Activated CD4-positive, alpha-beta T cell treated with anti-CD3 and anti-CD28 coated beads for 24 hours (primary cell): ENCODE results near the gene CLEC20A.

Experiments used
- DNase-seq, 2 donors: peaks; one replicate each; pipeline ENCODE4 v3.0.0-alpha.2; 2020; ENCODE audit warnings: low read depth in 2 of 2

Gene CLEC20A

GRCh38 chr1:178500091-178500770 lies 3.5 kb upstream of the CLEC20A start:
- DNase-seq, result no peak

GRCh38 chr1:178498896-178499675 lies 2.3 kb upstream of the CLEC20A start:
- no peak for DNase-seq

GRCh38 chr1:178497903-178498478 lies 1.2 kb upstream of the CLEC20A start:
- DNase-seq, result no peak

DNA sequence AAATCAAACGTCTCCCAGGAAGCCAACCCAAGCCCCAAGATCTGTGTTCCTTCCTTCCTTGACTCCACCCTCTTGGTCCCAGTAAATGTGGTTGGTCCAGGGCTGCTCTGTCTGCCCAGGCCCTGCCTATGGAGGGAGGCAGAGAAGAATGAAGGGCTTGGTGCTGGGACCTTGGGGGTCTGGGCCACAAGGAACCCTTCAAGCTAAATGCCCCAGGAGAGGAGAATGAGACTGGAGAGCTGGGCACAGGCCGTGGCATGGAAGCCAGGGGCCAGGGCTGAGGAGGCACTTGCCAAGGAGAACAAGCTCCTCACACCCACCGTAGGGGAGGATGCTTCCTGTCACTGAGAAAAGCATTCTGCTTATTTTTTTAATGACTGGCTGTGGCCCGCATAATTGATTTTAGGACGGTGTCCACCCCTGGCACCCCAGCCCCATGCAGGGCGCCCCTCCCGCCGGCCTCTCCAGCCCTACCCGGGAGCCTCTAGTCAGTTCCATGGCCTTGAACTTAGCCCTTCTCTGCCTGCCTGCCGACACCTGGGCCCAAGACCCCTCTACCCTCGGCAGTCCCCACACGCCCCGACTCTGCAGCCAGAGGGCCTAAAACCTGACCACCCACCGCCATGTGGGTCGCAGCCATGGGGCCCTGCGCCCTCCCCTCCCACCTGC lies 889 bp downstream of the CLEC20A start:
- DNase-seq, result no peak

DNA sequence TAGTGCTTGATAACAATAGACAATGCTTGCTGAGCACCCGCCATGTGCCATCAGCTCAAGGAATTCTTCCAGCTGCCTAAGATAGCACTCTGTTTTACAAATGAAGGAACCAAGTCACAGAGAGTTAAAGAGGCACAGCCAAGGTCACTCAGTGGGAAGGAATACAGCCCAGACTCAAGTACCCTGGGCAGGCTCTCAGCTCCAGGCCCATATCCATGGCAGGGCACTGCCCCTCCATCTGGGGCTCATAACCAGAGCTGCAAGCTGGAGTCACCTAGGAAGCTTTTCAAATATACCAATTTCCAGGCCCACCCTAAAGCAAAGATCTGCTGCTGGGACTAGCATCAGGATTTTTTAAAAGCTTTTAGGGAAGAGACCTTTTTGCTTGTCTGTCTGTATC lies 1.6 kb downstream of the CLEC20A start:
- DNase-seq, result no peak

DNA sequence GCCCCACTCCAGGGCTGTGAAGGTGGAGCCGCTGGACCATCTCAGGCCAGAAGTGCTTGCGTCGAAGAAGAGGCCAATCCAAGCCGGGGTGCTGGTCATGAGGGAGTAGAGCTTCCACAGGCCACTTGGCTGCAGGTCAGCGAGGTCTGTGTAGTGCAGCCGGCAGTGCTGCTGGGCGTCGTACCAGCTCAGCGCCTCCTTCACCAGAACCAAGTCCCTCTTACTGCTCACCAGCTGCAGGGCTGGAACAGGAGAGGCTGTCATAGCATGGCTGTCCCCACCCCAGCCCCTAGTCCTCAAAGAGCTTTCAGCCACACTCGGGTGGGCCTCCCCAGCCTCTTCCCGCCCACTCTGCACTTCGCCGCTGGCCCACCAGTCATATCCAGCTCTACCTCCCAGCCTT lies 2.2 kb downstream of the CLEC20A start:
- DNase-seq, result no peak

DNA sequence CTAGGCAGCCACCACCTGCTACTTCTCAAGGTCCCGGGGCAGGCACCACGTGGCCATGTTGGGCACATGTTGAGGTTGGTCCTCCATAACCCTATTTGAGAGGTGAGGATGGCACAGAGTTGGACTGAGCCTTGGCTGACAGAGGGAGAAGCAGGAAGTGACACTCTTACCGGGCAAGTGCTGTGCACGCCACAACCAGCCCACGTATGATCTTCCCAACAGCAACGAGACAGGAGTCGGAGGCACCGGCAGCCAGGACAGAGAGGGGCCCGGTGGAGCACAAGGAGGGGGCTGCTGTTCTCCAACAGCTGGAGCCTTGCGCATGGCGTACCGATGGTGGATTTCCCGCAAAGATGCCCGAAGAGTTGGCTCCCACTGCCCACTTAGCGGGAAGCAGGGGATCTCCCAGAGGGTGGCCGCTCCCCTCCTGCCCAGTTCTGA lies 3.4 kb downstream of the CLEC20A start:
- no peak for DNase-seq

DNA sequence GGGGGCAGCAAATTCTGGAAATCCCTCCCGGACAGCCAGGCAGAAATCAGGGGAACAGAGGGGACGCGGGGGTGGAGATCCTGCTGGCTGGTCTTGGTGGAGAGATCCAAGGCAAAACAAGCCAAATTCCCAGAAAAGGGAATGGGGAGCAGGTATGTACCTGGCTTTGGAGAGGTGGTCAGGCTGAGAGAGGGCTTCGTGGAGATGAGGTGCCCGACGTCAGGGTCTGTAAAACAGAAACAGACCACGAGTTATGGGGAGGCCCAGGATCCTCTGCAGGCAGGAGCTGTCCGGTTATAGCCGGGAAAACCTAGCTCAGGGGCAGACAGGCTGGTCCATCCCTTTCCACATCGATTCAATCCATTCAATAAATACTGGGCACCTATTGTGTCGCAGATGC lies 4.4 kb downstream of the CLEC20A start:
- no peak for DNase-seq

DNA sequence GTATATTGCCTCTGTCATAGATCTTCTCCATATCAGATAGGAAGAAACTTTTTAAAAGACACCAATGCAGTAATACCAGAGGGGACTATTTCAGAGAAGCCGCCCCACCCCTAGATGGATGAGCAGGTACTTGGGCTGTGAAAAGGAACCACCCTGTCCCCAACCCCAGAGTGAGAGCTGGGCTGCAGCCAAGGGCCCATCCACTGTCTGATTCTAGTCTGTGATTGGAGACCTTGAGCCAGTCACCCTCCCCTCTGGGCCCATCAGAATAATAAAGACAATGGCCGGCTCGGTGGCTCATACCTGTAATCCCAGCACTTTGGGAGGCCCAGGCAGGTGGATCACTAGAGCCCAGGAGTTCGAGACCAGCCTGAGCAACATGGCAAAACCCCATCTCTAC lies 5.0 kb downstream of the CLEC20A start:
- no peak for DNase-seq

DNA sequence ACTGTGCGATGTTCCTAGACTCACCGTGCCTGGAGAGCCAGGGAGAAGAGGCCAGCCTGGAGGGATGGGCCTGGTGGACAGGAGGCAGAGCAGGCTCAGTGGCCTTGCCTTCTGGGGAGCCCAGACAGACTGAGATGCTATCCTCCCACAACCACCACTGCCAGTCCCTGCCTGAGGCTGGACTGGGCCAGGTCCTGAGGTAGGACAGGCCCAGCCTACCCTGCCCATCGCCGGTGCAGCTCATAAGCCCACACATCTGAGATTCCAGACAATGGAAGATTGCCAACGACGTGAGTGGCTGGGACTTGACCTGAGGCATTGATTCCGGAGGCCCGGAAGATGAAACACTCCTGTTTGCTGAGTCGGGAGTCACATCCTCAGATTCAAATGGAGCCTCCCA lies 5.8 kb downstream of the CLEC20A start:
- no peak for DNase-seq

- DNase-seq, result no peak
Observed at GRCh38 chr1:178490136-178490535, 6.6 kb downstream of the CLEC20A start.

- DNase-seq, result no peak
Observed at GRCh38 chr1:178489399-178489798, 7.4 kb downstream of the CLEC20A start.

- no peak for DNase-seq
Observed at GRCh38 chr1:178488393-178488792, 8.4 kb downstream of the CLEC20A start.

DNA sequence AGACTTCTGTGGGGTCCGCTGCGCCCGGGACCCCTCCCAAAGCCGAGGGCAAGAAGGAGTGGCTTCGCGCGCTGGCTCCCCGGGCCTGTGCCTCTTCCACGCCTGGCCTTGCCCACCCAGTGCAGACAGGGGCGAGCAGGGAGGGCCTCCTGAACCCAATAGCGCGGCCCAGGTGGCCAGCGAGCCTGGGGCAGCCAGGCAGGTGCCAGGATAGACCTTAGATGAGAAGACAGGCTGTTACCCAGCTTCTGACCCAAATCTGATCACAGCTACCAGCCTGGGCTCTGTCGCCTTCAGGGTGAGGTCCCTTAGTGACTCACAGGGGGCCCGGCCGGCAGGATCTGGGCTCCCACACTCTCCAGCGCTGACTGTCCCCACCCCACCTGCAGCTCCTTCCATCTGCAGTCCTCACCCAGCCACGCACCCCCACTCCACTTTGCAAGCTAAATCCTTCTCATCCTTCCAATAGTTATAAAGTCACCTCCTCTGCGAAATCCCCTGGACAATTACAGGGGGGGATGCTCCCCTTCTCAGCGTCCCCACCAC lies 9.6 kb downstream of the CLEC20A start:
- DNase-seq, result no peak

GRCh38 chr1:178486100-178487069 lies 10.4 kb downstream of the CLEC20A start:
- DNase-seq, result no peak

DNA sequence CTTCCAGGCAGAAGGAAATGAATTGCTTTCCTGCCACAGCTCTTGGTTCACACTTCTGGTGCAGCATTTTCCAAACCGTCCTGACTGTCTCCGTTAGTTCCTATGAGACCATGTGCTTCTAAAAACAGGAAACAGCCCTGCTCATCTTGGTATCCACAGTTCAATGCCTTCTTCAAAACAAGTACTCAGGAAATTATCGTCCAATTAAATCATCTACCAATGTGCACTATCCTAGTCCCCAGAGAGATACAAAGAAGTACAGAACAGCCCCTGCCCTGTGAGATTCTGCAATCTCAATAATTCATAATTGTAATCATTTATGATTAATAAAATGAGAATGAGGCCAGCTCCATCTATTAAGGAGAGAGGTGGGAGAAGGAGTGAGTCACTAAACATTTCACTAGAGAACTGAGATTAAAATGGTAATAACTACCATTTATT lies 11.2 kb downstream of the CLEC20A start:
- DNase-seq, result no peak

GRCh38 chr1:178484698-178485225 lies 12.0 kb downstream of the CLEC20A start:
- no peak for DNase-seq

DNA sequence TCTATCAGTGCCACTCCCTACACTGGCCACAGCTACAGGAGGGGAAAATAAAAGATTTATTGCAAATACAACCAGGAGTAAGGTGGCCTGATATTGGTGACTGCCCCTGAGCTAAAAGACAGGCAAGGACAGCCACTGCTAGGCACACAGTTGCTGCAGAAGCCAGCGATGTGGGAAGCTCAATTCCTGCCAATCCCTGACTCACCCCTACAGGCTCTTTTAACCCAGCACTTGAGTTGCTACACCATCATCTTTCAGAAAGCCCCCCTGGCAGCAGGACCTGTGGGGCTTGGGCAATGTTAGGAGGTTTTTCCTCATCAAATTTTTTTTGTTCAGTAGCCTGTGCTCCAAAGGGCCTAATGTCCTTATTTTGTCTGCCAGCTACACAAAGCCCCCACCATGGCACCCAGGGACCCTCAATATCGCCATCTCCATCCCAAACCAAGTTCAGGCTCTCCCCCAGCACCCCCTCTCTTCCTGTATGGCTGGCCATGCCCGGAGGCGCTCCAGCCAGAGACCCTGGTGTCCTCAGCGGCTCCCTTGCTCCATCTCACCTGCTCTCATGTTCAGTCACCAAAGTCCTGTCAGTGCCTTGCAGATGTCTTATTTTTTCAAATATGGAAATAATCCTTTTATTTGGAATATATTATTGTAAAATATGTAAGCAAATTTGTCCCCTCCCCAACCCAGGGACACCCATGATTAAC lies 13.4 kb downstream of the CLEC20A start:
- DNase-seq, result no peak

DNA sequence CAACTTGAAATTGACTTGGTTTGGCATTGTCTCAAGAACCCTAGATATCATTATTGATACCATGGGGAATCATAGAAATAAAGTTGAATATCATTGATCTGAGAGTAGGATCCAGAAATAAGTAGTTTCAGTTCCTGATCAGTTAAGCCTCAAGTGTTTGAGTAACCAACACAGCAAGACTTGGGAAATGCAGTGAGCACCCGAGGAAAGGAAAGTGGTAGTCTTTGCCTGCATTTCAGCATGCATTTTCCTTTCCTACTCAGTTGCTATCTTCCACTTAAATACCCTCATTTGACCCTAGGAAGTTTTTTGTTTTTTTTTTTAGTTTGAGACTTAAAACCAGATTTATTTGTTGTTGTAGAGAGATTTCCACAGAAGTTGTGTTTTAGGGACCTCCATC lies 18.9 kb downstream of the CLEC20A start:
- DNase-seq, result no peak

- no peak for DNase-seq
Observed at GRCh38 chr1:178477373-178477772, 19.4 kb downstream of the CLEC20A start.
